SU-DHL-6 (cell line): ENCODE data around the gene PCYT2.

ENCODE experiments used
- H2AFZ ChIP-seq: fragments of 200-600 bp; sonication (generic); 2 replicates; pipeline ENCODE4 v1.6.1; 2014; ENCODE audit warnings: low read depth, mild to moderate bottlenecking, moderate library complexity, mixed read lengths, antibody characterized with exemption, low read length; ENCODE audit not compliant: severe bottlenecking
- H3F3A ChIP-seq: fragments of 200-600 bp; shearing (Covaris generic); 2 replicates; pipeline ENCODE4 v1.6.0; 2016; ENCODE audit warnings: antibody characterized with exemption, mild to moderate bottlenecking; ENCODE audit not compliant: insufficient read depth
- H3K27ac ChIP-seq: fragments of 200-600 bp; sonication (generic); 2 replicates; pipeline ENCODE4 v1.5.1; 2016; ENCODE audit warnings: low read depth, mild to moderate bottlenecking, low read length, moderate library complexity, mixed read lengths
- H3K27me3 ChIP-seq: fragments of 200-600 bp; sonication (generic), shearing (Covaris generic); 2 replicates; pipeline ENCODE4 v1.6.0; 2014; ENCODE audit warnings: mild to moderate bottlenecking, low read length
- H3K36me3 ChIP-seq: fragments of 200-600 bp; sonication (generic); 2 replicates; pipeline ENCODE4 v1.6.1; 2014; ENCODE audit warnings: mild to moderate bottlenecking, low read length, mixed read lengths
- H3K4me2 ChIP-seq: fragments of 300-600, 200-600 bp; shearing (Covaris generic), sonication (generic); 2 replicates; pipeline ENCODE4 v1.6.0; 2014; ENCODE audit warnings: low read length, low read depth, mild to moderate bottlenecking; ENCODE audit not compliant: poor library complexity, severe bottlenecking
- H3K4me3 ChIP-seq: fragments of 200-600 bp; sonication (generic); 2 replicates; pipeline ENCODE4 v1.5.1; 2014; ENCODE audit warnings: antibody characterized with exemption, low read length, mild to moderate bottlenecking, mixed read lengths; ENCODE audit not compliant: insufficient read depth, poor library complexity, severe bottlenecking
- H3K79me2 ChIP-seq: fragments of 200-600 bp; sonication (generic); 2 replicates; pipeline ENCODE4 v1.6.1; 2014; ENCODE audit warnings: mild to moderate bottlenecking, low read length, moderate library complexity; ENCODE audit not compliant: insufficient read depth
- H3K9ac ChIP-seq: fragments of 200-600 bp; sonication (generic); 2 replicates; pipeline ENCODE4 v1.7.0; 2014; ENCODE audit warnings: mild to moderate bottlenecking, low read length
- H3K9me2 ChIP-seq: fragments of 200-600 bp; sonication (generic); replicated peaks from 2 replicates; pipeline ENCODE4 v1.6.1; 2014; ENCODE audit warnings: low read length; ENCODE audit not compliant: insufficient read depth
- H3K9me3 ChIP-seq: fragments of 200-600 bp; sonication (generic); 2 replicates; pipeline ENCODE4 v1.6.1; 2014; ENCODE audit warnings: low read length, mixed read lengths; ENCODE audit not compliant: insufficient read depth
- H4K20me1 ChIP-seq: fragments of 200-600 bp; sonication (generic); 2 replicates; pipeline ENCODE4 v1.6.1; 2014; ENCODE audit warnings: low read depth, mild to moderate bottlenecking, antibody characterized with exemption, low read length, moderate library complexity, mixed read lengths
- CTCF ChIP-seq: fragments of 200-600 bp; sonication (generic); IDR thresholded peaks from one replicate; pipeline ENCODE4 v1.5.1; 2017; ENCODE audit warnings: antibody characterized with exemption, mild to moderate bottlenecking, low read length, moderate library complexity; ENCODE audit not compliant: insufficient read depth, poor library complexity, severe bottlenecking
- EZH2phosphoT487 ChIP-seq: fragments of 200-600 bp; sonication (generic), shearing (Covaris generic); conservative IDR thresholded peaks from 2 replicates; pipeline ENCODE4 v1.6.1; 2018; ENCODE audit warnings: mild to moderate bottlenecking, antibody characterized with exemption, low read length, moderate library complexity, mixed read lengths

Gene PCYT2

GRCh38 chr17:81904600-81905423 lies 6.4 kb downstream of the PCYT2 start:
- no peaks in the 10 kb centered on the region for H3K36me3 ChIP-seq
- H3K9me3 ChIP-seq: no peaks in the 10 kb centered on the region
- H3K9ac ChIP-seq: no peak overlapping the region
- no peaks in the 10 kb centered on the region for H3K27me3 ChIP-seq
- H3F3A ChIP-seq: no peaks in the 10 kb centered on the region
- TF ChIP-seq CTCF (no peak), EZH2phosphoT487 (no peak)
- no peaks in the 10 kb centered on the region for H3K9me2 ChIP-seq
- H3K4me2 ChIP-seq: no peak overlapping the region
- H3K4me3 ChIP-seq: no peak overlapping the region
- H2AFZ ChIP-seq: no peak overlapping the region
- H4K20me1 ChIP-seq: no peaks in the 10 kb centered on the region
- no peaks in the 10 kb centered on the region for H3K79me2 ChIP-seq
- H3K27ac ChIP-seq: no peak overlapping the region

- Histone ChIP-seq H3F3A (no peaks in the 10 kb centered on the region), H4K20me1 (no peaks in the 10 kb centered on the region), H3K4me2 (no peak overlapping the region), H3K36me3 (no peaks in the 10 kb centered on the region), H3K9ac (no peak overlapping the region), H3K9me3 (no peaks in the 10 kb centered on the region), H3K27me3 (no peaks in the 10 kb centered on the region), H3K79me2 (no peaks in the 10 kb centered on the region), H3K9me2 (no peaks in the 10 kb centered on the region), H3K4me3 (no peak overlapping the region), H2AFZ (no peak overlapping the region), H3K27ac (no peak overlapping the region)
- TF ChIP-seq EZH2phosphoT487 (no peak), CTCF (no peak)
Observed at GRCh38 chr17:81903896-81904599, 7.2 kb downstream of the PCYT2 start.

GRCh38 chr17:81903415-81903831 lies 7.8 kb downstream of the PCYT2 start:
- no peak overlapping the region for H3K27ac ChIP-seq
- no peaks in the 10 kb centered on the region for H3K36me3 ChIP-seq
- no peaks in the 10 kb centered on the region for H3K9me3 ChIP-seq
- H3K79me2 ChIP-seq: no peaks in the 10 kb centered on the region
- H3K4me2 ChIP-seq: no peak overlapping the region
- H3K9ac ChIP-seq: no peak overlapping the region
- H3K4me3 ChIP-seq: no peak overlapping the region
- no peaks in the 10 kb centered on the region for H3K9me2 ChIP-seq
- H4K20me1 ChIP-seq: no peaks in the 10 kb centered on the region
- no peaks in the 10 kb centered on the region for H3K27me3 ChIP-seq
- H2AFZ ChIP-seq: no peak overlapping the region
- H3F3A ChIP-seq: no peaks in the 10 kb centered on the region
- no peak for TF ChIP-seq CTCF
